GM18870 (cell line): ENCODE measurements around the gene EXOC4.
"Not testable (repeated sequence)": the region's sequence is repeated elsewhere in the genome, so short reads cannot be mapped to it uniquely, and the experiment has no call there.

Experiments
- ATAC-seq: cut with Tn5 transposase; IDR thresholded peaks from one replicate; pipeline ENCODE4 v1.9.1; 2021; ENCODE audit warnings: moderate library complexity; ENCODE audit not compliant: unreplicated experiment

The EXOC4 gene

DNA sequence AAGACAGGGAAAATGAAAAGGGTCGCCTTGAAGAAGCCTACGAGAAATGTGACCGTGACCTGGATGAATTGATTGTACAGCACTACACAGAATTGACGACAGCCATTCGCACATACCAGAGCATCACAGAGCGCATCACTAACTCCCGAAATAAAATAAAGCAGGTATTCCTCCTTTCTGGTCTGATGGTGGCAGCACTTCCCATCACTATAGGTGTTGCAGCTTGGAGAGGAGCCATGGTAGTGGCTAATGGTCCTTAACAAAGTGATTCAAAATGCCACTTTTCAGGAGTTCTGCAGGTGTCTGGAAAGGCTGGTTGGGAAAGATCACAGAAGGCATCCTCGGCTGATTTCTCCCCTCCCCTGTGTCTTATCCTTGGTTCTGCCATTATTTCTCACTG, 22.1 kb downstream of the EXOC4 start:
- ATAC-seq = no peak

DNA sequence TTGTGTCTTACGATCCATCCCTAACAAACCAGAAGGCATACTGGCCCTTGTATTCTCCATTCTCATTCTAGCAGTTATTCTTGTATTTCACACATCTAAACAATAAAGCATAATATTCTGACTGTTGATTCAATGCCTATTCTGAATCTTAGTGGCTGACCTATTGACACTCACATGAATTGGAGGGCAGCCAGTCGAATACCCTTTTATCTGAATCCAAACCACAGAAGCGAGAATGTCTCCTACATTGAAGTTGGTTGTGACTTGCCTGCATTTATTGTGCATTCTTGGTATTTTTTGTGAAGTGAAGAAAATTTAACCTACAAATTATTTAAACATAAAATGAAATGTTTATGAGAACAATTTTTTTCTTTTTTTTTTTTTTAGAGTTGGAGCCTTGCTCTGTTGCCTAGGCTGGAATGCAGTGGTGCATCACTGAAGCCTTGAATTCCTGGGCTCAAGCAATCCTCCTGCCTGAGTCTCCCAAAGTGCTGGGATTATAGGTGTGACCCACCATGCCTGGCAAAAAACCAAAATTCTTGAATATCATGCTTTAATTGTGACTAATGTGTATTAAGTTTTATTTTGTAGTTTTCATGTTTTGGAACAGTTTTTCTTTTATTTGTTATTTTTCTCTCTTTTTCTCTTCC, 22.7 kb downstream of the EXOC4 start:
- ATAC-seq = no peak

DNA sequence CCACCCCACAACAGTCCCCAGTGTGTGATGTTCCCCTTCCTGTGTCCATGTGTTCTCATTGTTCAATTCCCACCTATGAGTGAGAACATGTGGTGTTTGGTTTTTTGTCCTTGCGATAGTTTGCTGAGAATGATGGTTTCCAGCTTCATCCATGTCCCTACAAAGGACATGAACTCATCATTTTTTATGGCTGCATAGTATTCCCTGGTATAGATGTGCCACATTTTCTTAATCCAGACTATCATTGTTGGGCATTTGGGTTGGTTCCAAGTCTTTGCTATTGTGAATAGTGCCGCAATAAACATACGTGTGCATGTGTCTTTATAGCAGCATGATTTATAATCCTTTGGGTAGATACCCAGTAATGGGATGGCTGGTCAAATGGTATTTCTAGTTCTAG, 26.1 kb downstream of the EXOC4 start:
- ATAC-seq = not testable (repeated sequence)

DNA sequence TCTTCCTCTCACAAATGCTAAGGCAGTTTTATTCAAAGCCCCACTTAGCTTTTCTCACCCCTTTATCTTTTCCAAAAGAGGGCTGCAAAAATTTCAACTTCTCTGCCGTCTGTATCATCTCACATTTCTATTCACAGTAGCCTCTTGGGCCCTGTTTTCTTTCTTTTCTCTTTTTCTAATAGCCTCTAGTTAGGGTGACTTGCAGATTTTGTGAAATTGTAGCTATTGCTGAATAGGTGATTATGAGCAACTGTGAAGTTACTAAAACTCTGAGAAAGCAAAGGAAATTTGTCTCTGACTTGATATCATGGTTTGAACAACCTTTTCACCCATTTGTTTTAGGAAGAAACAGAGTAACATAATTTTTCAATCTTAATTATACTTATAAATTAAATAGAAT, 29.2 kb downstream of the EXOC4 start:
- no peak for ATAC-seq

DNA sequence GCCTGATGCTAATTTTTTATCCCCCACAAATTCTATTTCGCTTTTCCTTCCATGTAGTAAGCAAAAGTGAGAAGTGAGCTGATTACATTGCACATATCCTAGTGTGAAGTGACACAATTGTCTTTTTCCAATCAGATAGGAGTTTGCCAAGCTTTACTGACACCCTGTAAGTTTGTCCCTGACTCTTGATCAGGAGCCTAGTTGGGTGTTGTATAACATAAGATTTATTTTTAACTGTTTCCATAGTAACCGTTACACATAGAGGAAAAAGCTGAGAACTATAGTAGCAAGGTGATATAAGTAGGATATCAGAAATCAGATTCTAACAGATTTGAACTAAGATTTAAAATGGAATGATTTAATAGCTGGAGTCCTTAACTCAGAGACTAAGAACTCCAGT, 31.2 kb downstream of the EXOC4 start:
- no peak for ATAC-seq

DNA sequence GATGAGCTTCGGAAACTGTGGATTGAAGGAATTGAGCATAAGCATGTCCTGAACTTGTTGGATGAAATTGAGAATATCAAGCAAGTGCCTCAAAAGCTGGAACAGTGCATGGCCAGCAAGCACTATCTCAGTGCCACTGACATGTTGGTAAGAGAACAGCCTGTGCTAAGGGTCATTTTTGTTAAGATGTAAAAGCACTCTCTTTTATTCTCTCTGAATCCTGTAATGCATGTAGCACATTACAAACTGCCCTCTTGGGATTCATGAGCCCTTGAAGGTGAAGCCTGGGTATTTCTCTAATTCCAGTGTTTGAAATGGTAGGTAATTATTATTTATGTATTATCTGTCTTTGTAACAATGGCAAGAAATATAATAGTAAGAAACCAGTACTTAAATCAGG, 36.1 kb downstream of the EXOC4 start:
- no peak for ATAC-seq

DNA sequence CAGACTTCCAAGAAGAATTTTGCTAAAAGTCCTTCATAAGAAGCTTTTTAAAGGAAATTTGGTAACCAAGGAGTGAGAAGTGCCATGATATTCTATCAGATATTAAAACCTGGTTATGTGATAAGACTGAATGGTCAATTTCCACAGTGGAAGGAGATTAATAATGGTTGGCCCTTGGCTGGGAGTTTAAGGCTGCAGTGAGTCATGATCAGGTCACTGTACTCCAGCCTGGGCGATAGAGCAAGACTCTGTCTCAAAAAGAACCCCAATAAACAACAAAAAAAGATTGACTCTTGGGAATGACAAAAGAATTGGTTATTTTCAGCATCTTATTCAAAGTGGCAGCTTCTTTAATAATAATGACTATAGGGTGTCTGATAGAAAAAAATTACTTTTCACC, 37.2 kb downstream of the EXOC4 start:
- no peak for ATAC-seq

DNA sequence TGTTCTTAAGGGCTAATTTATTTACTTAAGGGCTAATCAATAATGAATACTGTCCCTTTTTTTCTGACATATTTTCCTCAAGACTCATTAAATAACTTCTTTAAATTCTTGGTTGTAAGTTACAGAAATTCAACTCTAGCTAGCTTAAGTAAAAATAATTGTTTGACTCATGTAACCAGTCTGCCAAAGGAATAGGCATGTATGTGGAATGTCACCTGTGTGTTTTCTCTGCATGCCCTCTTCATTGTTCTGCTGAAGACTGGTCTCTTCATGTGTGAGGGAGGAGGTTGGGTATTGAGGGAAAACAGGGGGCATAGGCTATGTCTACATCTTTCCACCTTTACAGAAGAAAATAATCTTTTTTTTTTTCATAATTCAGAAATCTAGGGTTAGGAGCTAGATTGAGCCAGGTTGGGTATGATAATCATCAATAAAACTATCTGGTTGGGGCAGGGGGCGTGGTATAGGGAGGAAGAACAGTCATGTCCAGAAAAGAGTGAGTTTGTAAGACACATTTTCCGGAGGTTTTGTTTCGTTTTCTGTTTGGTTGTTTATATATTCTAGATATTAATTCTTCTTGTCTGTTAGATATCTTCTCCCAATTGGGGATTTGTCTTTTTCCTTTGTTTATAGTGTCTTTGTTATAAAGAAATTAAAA, 37.9 kb downstream of the EXOC4 start:
- no peak for ATAC-seq

DNA sequence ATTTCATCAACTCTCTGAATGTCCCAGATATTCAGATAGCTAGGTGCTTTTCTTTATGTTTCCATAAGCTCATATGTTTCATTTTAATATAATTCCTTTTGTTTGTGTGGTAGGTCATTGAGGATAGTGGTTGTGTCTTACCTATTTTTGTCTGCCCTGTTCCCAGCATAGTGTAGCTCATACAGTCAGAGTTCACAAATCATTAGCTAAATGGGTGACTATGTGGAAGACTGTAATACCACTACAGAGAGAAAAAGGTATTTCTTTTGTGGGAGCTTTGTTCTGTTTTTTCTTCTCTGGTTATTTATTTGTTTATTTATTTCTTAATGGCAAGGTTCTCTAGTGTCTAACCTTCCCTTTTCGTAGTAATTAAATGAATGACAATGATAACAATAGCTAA, 39.8 kb downstream of the EXOC4 start:
- ATAC-seq = no peak

DNA sequence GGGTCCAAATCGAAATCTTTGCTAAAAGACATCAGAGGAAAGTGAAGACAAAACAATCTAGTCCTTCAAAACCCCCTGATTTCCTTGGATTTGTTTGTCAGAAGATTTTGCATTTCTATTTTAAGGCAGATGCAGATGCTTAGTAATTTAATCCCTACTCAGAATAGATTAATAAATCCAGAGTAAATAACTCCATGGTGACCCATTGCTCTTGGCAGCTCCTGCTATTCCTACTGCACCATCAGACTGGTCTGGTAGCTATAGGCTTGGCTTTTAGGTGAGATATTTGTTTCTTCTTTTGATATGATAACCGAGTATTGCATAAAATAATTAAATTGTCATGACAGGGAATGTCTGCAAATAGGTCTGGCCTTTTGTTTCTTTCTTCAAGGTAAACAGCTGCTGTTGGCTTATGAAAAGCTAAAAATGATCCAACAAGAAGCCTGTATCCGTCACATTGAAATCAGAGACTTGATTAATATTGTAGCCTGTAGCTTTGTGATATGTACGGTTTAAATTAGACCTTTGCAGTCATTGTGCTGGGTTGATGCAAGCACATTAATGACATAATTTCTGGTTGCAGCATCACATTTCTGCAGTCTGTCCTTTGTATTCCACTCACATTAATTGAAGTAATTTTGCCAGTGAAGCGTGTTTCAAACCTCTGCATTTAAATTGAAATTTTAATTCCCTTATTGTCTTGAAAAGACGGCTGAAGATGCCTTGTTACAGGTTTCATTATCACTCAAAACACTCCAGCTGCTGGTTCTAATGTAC, 40.7 kb downstream of the EXOC4 start:
- no peak for ATAC-seq

DNA sequence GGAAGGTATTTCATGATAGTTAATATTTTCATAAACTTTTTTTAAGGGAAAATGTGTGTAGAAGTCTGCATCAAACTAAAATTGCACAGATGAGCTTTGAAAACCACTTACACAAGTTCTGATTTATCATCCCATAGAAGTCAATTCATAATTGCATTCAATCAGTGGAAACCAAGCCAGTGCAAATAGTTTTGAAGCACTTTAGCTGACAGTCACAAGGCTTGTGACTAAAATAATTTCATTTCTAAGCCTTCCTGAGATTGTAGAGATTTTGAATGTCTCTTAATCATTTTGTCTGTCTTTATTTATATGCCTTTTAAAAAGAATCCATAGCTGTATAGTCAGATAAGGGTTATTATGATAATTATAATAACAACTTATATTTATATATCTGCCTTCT, 41.4 kb downstream of the EXOC4 start:
- no peak for ATAC-seq

DNA sequence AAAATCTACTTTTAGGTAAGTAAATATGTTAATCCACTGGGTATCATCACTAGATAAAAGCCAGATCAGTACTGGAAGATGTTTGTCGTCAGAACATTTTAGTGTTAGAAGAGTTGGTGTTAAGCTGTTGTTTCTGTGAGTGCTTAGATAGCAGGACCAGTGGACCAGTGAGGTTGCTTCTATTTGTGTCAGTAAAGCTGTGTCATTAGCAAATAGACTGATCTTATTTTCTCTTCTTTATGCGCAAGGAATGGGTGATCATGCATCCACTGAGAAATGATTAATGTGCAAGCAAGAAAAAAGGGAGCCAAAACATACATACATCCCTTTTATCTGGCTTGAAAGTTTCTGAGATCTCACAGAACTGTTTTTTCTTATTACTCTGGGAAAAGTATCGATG, 42.6 kb downstream of the EXOC4 start:
- no peak for ATAC-seq

DNA sequence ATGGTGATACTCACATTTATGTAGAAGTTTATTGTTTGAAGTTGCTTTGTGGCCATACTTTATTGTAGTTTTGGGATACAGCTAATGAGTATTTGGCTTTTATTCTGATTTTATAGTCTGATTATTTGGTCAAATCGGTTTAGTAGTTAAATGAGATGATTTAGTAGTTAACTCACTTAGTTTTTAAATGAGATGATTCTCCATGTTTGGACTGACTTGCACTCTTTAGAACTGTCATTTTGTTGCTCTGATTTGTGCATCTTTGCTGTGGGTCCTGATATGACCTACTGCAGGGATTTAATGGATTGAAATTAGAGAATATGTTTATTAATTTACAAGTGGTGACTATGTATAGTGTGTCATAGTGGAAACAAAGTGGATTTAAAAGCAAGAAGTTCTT, 44.2 kb downstream of the EXOC4 start:
- ATAC-seq = no peak

DNA sequence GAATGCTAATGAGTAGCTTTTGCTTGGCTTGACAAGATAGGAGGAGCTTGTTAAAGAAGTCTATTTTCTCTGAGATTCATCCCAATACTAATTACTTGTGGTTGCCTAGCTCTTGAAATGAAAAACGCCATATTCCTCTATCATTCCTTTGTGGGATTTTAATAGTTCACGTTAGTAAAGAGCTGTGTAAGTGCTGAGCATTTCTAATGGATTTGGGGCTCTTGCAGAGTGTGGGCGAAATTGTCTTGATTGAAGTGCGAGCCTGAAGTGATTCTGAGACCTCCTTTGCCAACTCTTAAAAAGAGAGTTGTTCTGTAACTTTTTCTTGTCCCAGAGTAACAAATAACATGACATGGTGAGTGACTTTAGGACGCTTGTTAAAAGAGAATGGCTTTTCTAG, 45.2 kb downstream of the EXOC4 start:
- ATAC-seq = no peak

DNA sequence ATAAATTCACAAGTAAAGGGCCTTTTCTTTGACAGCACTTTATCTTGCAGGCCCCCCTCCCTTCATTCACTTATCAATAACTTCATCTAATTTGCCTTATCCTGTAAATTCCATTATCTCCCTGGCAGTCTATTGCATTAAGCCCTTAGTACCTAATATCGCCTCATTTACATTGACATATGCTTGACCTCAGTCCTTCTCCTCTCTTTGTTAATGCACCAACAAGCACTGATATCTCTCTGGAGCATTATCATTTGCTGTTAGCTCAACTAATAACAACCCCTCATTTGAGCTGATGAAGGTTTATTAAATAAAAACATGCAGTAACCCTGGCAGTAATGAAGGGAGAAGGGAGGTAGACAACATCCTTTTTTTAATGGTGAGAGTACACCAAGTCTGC, 46.8 kb downstream of the EXOC4 start:
- ATAC-seq = no peak

DNA sequence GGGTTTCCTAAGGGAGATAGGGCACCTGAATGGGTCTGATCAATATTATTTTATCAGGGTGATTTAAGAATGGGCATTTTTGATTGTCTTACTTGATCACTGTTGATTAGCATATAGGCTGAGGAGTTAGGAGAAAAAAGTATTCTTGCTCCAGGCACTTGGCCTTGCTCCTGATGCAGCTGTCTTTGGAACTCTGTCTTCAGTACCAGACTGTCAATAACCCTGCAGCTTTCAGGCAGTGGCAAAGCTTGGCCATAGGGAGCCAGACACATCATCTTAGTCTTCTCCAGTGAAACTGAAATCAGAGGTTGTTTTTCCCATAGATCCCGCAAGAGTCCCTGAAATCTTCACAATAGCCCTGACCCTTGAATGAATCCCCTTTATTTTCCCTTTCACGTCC, 47.2 kb downstream of the EXOC4 start:
- no peak for ATAC-seq

DNA sequence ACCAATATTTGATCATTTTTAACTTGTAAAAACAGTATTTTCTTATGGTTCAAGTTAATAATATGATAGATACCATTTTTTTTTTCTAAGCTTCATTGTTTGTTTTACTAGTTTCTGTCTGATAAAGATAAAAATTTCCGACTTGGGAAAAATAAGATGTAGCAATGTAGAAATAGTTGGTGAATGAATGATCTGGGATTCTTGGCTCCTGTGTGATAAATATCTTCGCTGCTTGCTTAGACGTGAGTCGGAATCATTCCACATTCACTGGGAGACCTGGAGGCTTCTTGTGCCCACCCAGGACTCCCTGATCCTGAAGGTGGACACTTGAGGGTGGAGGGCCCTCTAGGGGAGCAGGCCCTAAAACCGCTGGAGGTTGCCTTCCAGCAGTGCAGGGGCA, 47.9 kb downstream of the EXOC4 start:
- no peak for ATAC-seq

DNA sequence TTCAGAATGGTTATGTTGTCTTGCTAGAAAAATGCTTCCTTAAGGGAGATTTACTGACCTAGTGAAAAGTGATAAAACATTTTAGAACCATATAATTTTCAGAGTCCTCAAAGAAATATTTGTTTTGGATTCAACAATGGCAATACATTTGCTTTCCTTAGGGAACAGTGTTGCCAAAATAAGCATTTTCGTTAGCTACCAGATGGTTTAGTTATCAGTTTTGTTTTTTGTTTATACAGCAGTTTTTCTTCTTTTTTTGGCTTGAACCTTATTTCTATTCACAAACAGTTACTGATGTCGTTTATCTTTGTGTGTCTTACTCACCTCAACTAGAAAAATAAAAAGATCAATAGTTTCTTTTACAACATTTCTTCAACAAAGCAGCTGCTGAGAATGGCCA, 48.6 kb downstream of the EXOC4 start:
- no peak for ATAC-seq

DNA sequence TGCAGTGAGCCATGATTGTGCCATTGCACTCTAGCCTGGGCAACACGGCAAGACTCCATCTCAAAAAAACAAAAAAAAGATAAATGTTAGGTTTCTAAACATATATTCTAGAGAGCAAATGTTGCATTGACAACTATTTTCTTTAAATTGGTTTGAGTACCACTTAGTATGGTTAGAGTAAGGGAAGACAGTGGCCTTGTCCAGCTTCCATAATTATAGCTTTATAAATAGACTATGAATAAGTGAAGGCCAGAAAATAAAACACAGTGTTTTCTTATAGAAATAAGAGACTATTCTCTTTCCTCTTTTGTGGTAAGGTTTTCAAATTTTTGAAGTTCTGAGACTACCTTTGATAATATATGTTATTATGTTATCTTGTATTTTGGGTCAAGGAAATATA, 50.5 kb downstream of the EXOC4 start:
- no peak for ATAC-seq

DNA sequence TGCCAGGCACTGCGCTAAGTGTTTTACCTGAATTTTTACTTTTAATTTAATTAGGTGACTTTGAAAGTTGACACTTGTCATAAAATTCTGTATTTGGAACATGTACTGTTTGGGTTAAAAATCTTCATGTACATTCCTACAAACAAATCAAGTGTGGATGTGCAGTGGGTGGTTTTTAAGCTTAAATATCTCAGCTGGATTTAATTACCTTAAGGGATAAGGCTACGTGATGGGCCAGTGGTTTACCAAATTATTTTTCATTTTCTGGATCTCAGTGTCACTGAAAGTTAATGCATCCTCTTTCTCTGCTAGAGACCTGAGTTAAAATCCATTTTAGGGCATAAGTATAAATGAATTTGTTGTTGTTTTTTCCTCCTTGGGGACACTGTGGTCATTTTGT, 51.1 kb downstream of the EXOC4 start:
- ATAC-seq = no peak

DNA sequence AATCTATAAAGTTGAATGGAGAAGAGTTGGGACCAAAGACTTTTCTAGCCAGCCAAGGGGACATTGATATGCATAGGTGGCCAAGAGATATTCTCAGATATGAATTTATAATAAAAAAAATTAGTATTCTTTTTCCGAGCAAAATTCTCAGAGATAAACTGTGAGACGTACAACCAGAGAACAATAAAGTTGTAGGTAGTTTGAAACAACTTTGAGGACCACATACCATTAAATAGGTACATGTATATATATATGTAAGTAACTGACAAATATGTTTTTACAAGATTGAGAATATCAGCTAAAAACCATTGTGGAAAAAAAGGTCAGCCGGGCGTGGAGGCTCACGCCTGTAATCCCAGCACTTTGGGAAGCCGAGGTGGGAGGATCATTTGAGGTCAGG, 56.5 kb downstream of the EXOC4 start:
- no peak for ATAC-seq

DNA sequence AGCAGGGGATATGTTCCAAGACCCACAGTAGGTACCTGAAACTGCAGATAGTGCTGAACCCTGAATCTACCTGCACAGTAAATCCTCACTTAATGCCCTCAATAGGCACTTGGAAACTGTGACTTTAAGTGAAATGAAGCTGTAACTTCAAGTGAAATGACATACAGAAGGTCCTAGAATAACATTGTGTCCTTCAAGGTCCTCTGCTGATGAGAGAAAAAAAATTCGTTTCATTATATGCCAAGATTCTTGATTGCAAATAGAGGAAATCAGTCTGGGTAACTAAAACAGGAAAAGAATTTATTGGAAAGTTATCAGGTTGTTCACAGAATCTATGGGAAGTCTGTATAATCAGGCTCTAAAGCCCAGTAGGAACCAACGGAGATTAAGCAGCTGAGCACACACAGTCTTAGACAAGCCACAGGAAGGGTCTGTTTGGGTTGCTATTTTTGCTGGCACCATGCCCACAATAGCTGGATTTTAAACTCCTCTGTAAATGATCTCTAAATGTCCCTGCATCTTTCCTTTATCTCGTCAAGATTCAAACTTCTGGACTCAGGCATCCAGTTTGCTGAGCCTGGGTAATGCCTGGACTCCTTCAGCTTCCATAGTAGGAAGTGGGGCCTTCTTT, 57.5 kb downstream of the EXOC4 start:
- no peak for ATAC-seq
